Naive thymus-derived CD8-positive, alpha-beta T cell (primary cell): Measurements from ENCODE around the gene MAGEB5. TPM values are rescaled to one million over a fixed set of nuclear protein-coding genes. Genes with fewer than 3 reads are reported as not detected.
"Not testable (repeated sequence)": the region's sequence is repeated elsewhere in the genome, so short reads cannot be mapped to it uniquely, and the experiment has no call there.

ENCODE experiments used
- ATAC-seq, 2 donors: fragments of 150-1000 bp; cut with Tn5 transposase in 1 of 2; sonication (Bioruptor Pico), chemical (Tn5 transposase) in 1 of 2; 1 replicate in 1 of 2; 2 replicates in 1 of 2; pipeline ENCODE4 v1.10.0; 2021; ENCODE audit warnings: mild to moderate bottlenecking in 2 of 2, moderate library complexity in 2 of 2
- POLR2A ChIA-PET: fragments of 350-600 bp; sonication (Branson Sonifier 250); formaldehyde crosslinking; loops from one replicate; lab custom pipeline; 2021; ENCODE audit warnings: antibody characterized with exemption; lab: Charles Lee
- DNase-seq, 10 donors: peaks; one replicate each; pipeline versions ENCODE4 v3.0.0 to v3.0.0-alpha.2; 2020 to 2022
- H3K27ac Mint-ChIP-seq, 10 donors: one replicate each; pipeline ENCODE4 v1.8.0; 2020 to 2022; ENCODE audit warnings: mild to moderate bottlenecking in 10 of 10, mixed read lengths in 10 of 10, moderate library complexity in 4 of 10, inconsistent platforms in 1 of 10
- H3K27me3 Mint-ChIP-seq, 5 donors: one replicate each; pipeline ENCODE4 v1.8.0; 2021 to 2022; ENCODE audit warnings: mixed read lengths in 5 of 5
- H3K36me3 Mint-ChIP-seq, 3 donors: one replicate each; pipeline ENCODE4 v1.8.0; 2020 to 2022; ENCODE audit warnings: mixed read lengths in 3 of 3, mild to moderate bottlenecking in 2 of 3, inconsistent platforms in 1 of 3
- H3K4me1 Mint-ChIP-seq, 4 donors: one replicate each; pipeline ENCODE4 v1.8.0; 2021 to 2022; ENCODE audit warnings: mixed read lengths in 4 of 4
- H3K4me3 Mint-ChIP-seq, 10 donors: one replicate each; pipeline ENCODE4 v1.8.0; 2020 to 2022; ENCODE audit warnings: mild to moderate bottlenecking in 10 of 10, mixed read lengths in 10 of 10, moderate library complexity in 6 of 10, inconsistent platforms in 1 of 10
- H3K9me3 Mint-ChIP-seq, 9 donors: one replicate each; pipeline ENCODE4 v1.8.0; 2020 to 2022; ENCODE audit warnings: mixed read lengths in 9 of 9, mild to moderate bottlenecking in 3 of 9, inconsistent platforms in 1 of 9, moderate library complexity in 1 of 9
- polyA plus RNA-seq, 3 donors: library from polyadenylated mRNA; unstranded; fragments of 300-500 nt; fragmentation: Illumina TruSeq; gene quantifications; one replicate each; pipeline ENCODE4 v1.2.3, GENCODE V29; 2021
- total RNA-seq, 8 experiments: library from RNA in 2 of 8; stranded (reverse) in 2 of 8; gene quantifications; one replicate each; pipeline ENCODE4 v1.2.3 and lab custom pipeline; 2021 to 2026

MAGEB5 gene, protein sequence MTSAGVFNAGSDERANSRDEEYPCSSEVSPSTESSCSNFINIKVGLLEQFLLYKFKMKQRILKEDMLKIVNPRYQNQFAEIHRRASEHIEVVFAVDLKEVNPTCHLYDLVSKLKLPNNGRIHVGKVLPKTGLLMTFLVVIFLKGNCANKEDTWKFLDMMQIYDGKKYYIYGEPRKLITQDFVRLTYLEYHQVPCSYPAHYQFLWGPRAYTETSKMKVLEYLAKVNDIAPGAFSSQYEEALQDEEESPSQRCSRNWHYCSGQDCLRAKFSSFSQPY
- not detected for total RNA-seq
- polyA plus RNA-seq, result not detected
- total RNA-seq (lab: John Stamatoyannopoulos, UW), result 0 reads per million in 6 experiments

- no peaks in the 10 kb centered on the region for H3K4me1 Mint-ChIP-seq
- POLR2A ChIA-PET, result no interaction called here
- H3K36me3 Mint-ChIP-seq, result no peaks in the 10 kb centered on the region
- peaks cover 0 to 8% (median 0%) of the 10 kb centered on the region in 9 donors for H3K9me3 Mint-ChIP-seq
- no peak within 1 kb of the TSS for H3K27ac Mint-ChIP-seq
- H3K27me3 Mint-ChIP-seq, result peaks cover 0 to 1% (median 0%) of the 10 kb centered on the region in 5 donors
- ATAC-seq (no peak), DNase-seq (no peak)
- H3K4me3 Mint-ChIP-seq, result no peak within 1 kb of the TSS
Observed at GRCh38 chrX:26215869-26216268, at the start of gene MAGEB5. Gene MAGEB5 (plus strand): TSS chrX:26216169. CDS start chrX:26217302, 1,133 bp downstream.

GRCh38 chrX:26192204-26192603 is 23.8 kb upstream of the MAGEB5 start, which contains the start of gene MAGEB6:
Gene MAGEB6 (plus strand): TSS chrX:26192440. CDS start chrX:26193847, 1,407 bp downstream.
- H3K4me1 Mint-ChIP-seq, result no peaks in the 10 kb centered on the region
- H3K4me3 Mint-ChIP-seq, result no peak within 1 kb of the TSS
- H3K27ac Mint-ChIP-seq, result no peak within 1 kb of the TSS
- no peaks in the 10 kb centered on the region for H3K27me3 Mint-ChIP-seq
- ATAC-seq, result no peak
- no peaks in the 10 kb centered on the region for H3K36me3 Mint-ChIP-seq
- H3K9me3 Mint-ChIP-seq, result peaks cover 0 to 4% (median 0%) of the 10 kb centered on the region in 9 donors
- POLR2A ChIA-PET, result no interaction called here
- DNase-seq, result no peak

DNA sequence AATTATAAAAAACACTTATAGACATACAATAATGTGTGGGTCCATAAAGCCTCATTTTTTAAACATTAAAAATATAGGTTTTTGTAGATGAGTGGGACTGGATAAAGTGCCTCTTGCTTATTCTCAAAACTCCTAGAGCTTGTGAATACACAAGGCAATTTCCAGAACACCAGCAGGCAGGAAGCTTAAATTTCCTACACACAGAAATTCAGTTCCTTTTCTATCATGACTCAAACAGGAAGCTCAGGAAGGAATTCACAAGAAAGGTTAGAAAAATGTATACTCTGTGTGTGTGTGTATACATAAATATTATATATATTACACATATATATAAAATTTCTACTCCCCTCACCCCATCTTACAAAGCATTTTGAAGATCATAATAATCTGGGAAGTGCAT is 12.4 kb upstream of the MAGEB5 start:
- no peaks in the 10 kb centered on the region for H3K4me1 Mint-ChIP-seq
- no peak for DNase-seq
- H3K27me3 Mint-ChIP-seq, result no peaks in the 10 kb centered on the region
- H3K27ac Mint-ChIP-seq, result no peak overlapping the region
- ATAC-seq, result no peak
- peaks cover 0 to 5% (median 0%) of the 10 kb centered on the region in 9 donors for H3K9me3 Mint-ChIP-seq
- POLR2A ChIA-PET, result no interaction called here
- no peak overlapping the region for H3K4me3 Mint-ChIP-seq
- no peaks in the 10 kb centered on the region for H3K36me3 Mint-ChIP-seq

DNA sequence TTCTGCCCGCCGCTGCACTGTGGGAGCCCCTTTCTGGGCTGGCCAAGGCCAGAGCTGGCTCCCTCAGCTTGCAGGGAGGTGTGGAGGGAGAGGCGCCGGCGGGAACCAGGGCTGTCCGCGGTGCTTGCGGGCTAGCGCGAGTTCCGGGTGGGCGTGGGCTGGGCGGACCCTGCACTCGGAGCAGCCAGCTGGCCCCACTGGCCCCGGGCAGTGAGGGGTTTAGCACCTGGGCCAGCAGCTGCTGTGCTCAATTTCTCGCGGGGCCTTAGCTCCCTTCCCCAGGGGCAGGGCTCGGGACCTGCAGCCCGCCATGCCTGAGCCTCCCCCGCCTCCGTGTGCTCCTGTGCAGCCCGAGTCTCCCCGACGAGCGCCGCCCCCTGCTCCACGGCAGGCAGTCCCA is 11.3 kb upstream of the MAGEB5 start:
- H3K9me3 Mint-ChIP-seq, ATAC-seq, DNase-seq, H3K27ac Mint-ChIP-seq, H3K36me3 Mint-ChIP-seq, H3K27me3 Mint-ChIP-seq, H3K4me3 Mint-ChIP-seq, H3K4me1 Mint-ChIP-seq, POLR2A ChIA-PET: not testable (repeated sequence)

DNA sequence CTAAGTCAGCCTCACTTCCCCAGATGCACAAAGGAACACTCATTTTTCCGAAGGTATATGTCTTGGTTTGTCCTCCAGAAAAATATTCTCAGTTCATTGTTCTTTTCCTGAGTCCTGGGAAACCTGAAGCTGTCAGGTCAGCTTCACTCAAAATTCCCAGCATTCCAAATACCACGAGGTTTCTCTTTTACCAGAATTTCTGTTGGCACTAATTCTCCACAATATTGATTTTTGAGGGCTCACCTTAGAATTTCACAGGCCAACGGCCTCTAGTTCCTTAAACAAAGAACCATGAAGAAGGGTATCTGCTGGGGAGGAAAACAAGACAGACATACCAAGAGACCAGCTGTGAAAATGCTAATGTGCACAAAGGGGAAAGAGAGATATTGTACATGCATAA is 8.0 kb upstream of the MAGEB5 start:
- peaks cover 0 to 6% (median 0%) of the 10 kb centered on the region in 9 donors for H3K9me3 Mint-ChIP-seq
- POLR2A ChIA-PET, result no interaction called here
- no peak overlapping the region for H3K27ac Mint-ChIP-seq
- no peak for ATAC-seq
- no peak for DNase-seq
- H3K27me3 Mint-ChIP-seq, result no peaks in the 10 kb centered on the region
- no peak overlapping the region for H3K4me3 Mint-ChIP-seq
- H3K36me3 Mint-ChIP-seq, result no peaks in the 10 kb centered on the region
- H3K4me1 Mint-ChIP-seq, result no peaks in the 10 kb centered on the region

- no peak for DNase-seq
- Mint-ChIP-seq H3K9me3 (peaks cover 0 to 9% (median 0%) of the 10 kb centered on the region in 9 donors), H3K27me3 (peaks cover 0 to 1% (median 0%) of the 10 kb centered on the region in 5 donors), H3K4me3 (no peak overlapping the region), H3K36me3 (no peaks in the 10 kb centered on the region), H3K4me1 (no peaks in the 10 kb centered on the region), H3K27ac (no peak overlapping the region)
- POLR2A ChIA-PET, result no interaction called here
- no peak for ATAC-seq
Observed at GRCh38 chrX:26219351-26219750, 3.4 kb downstream of the MAGEB5 start.

DNA sequence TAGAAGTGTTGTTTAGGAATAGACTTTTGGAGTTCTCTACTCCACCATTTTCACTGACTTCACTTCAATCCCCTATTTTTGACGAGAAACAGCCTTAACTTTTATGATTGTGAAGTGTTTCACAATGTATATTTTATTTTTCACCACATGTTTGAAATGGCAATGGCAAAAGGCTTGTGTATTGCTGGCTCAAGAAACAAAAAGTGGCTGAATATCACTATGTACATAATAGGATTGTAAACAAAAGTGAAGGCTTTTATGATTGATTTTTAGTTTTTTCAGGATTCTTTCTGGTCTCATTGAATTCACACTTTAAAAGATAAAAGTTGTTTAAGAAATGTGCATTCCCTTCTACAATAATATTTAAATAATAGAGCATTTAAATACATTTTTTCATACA is 18.2 kb downstream of the MAGEB5 start:
- ATAC-seq, result no peak
- POLR2A ChIA-PET, result no interaction called here
- Mint-ChIP-seq H3K4me3 (no peak overlapping the region), H3K27me3 (no peaks in the 10 kb centered on the region), H3K27ac (no peak overlapping the region), H3K36me3 (no peaks in the 10 kb centered on the region), H3K4me1 (no peaks in the 10 kb centered on the region), H3K9me3 (peaks cover 0 to 16% (median under 1%) of the 10 kb centered on the region in 9 donors)
- no peak for DNase-seq

DNA sequence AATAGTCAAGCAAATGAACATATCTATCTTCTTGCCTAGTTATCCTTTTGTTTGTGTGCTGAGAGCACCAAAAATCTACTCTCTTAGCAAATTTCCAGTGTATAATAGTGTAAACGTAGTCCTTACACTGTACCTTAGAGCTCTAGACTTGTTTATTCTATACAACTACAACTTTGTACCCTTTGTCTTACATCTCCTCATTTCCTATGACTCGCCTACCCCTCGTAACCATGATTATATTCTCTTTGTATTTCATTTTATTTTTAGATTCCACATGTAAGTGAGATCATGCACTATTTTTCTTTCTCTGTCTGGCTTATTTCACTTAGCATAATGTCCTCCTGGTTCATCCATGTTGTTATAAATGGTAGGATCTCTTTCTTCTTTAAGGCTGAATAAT is 37.6 kb downstream of the MAGEB5 start:
- Mint-ChIP-seq H3K36me3 (no peaks in the 10 kb centered on the region), H3K27me3 (no peaks in the 10 kb centered on the region), H3K9me3 (peaks cover 0 to 8% (median 0%) of the 10 kb centered on the region in 9 donors), H3K4me1 (peaks cover 0 to 1% (median 0%) of the 10 kb centered on the region in 4 donors), H3K27ac (no peak overlapping the region), H3K4me3 (no peak overlapping the region)
- POLR2A ChIA-PET, result no interaction called here
- ATAC-seq, result no peak
- DNase-seq, result no peak

DNA sequence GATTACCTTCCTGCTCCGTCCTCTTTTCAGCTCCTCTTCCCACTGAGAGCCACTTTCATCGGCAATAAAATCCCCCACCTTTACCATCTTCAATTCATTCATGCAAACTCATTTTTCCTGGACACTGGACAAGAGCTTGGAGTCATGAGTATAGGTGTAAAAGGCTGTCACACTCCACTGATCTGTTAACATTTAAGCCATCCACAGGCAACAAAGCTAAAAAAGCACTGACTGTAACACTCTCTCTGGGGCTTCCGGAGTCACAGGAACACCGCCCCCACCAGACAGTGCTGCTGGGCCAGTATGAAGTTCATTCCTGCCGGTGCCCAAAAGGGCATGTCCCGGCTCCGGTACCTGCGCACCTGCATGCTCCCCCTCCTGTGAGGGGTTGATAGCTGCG is 38.5 kb downstream of the MAGEB5 start:
- POLR2A ChIA-PET, result no interaction called here
- no peak for DNase-seq
- Mint-ChIP-seq H3K9me3 (peaks cover 0 to 8% (median 0%) of the 10 kb centered on the region in 9 donors), H3K27ac (no peak overlapping the region), H3K4me1 (peaks cover 0 to 1% (median 0%) of the 10 kb centered on the region in 4 donors), H3K27me3 (no peaks in the 10 kb centered on the region), H3K36me3 (no peaks in the 10 kb centered on the region), H3K4me3 (no peak overlapping the region)
- no peak for ATAC-seq

DNA sequence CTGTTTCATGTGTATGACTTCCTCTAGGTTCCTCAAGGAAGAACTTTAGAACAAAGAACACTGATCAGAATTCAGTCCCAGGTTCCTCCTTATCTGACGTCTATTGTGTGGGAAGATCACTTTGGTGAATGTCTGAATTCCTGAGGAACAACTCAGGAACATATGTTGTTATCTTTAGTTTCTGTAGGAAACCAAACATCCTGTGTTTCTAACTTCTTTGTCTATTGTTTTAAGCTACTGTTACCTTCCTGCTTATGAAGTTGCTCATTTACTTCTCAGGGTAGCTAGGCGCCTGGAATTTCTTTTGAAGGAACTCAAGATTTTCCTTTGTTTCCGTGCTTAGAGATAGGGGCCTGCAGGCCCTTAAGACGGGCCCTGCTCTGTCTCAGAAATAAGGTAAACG is 46.2 kb downstream of the MAGEB5 start:
- no peak overlapping the region for H3K27ac Mint-ChIP-seq
- POLR2A ChIA-PET, result no interaction called here
- no peak for ATAC-seq
- H3K27me3 Mint-ChIP-seq, result no peaks in the 10 kb centered on the region
- H3K36me3 Mint-ChIP-seq, result no peaks in the 10 kb centered on the region
- no peak overlapping the region for H3K4me3 Mint-ChIP-seq
- H3K9me3 Mint-ChIP-seq, result peaks cover 0 to 11% (median 0%) of the 10 kb centered on the region in 9 donors
- no peaks in the 10 kb centered on the region for H3K4me1 Mint-ChIP-seq
- DNase-seq, result no peak

Other genes starting within 250 kb of the MAGEB5 start
- gene MAGEB18, start 77.8 kb upstream of the MAGEB5 start, total RNA-seq, result not detected
- not detected for gene MAGEB18, start 77.8 kb upstream of the MAGEB5 start, polyA plus RNA-seq
- not detected for gene MAGEB6B, start 55.6 kb upstream of the MAGEB5 start, total RNA-seq
- not detected for gene MAGEB6B, start 55.6 kb upstream of the MAGEB5 start, polyA plus RNA-seq
- gene MAGEB6, start 23.7 kb upstream of the MAGEB5 start, total RNA-seq, result not detected
- not detected for gene MAGEB6, start 23.7 kb upstream of the MAGEB5 start, polyA plus RNA-seq